SK-N-SH (cell line): ENCODE results near the gene AIRE. TPM values are rescaled to one million over a fixed set of nuclear protein-coding genes. Genes with fewer than 3 reads are reported as not detected.

ENCODE experiments used
- CTCF ChIA-PET: fragments of 300-600, 350-600 bp; formaldehyde crosslinking; extraction: SDS; loops from one replicate; lab custom pipeline; 2021; lab: Yijun Ruan, JAX
- POLR2A ChIA-PET: fragments of 350-600 bp; sonication (Branson Sonifier 250); formaldehyde crosslinking; extraction: SDS; loops from one replicate; lab custom pipeline; 2020; ENCODE audit warnings: antibody characterized with exemption, inconsistent platforms; lab: Yijun Ruan, JAX
- DNase-seq: peaks from one replicate; pipeline ENCODE4 v3.0.0; 2012
- H2AFZ ChIP-seq: fragments of 200-600 bp; sonication (generic); 2 replicates; pipeline ENCODE4 v1.8.1; 2016; ENCODE audit warnings: antibody characterized with exemption, mild to moderate bottlenecking, low read depth
- H3F3A ChIP-seq: fragments of 200-600 bp; sonication (generic); replicated peaks from 2 replicates; pipeline ENCODE3; 2016; ENCODE audit warnings: antibody characterized with exemption, mild to moderate bottlenecking; ENCODE audit not compliant: insufficient read depth
- H3K27ac ChIP-seq, 2 experiments: fragments of 200-500 bp in 1 of 2; fragments of 200-600 bp in 1 of 2; sonication (Bioruptor generic) in 1 of 2; sonication (generic), shearing (Covaris generic) in 1 of 2; 2 replicates each; pipeline versions ENCODE4 v1.5.1 to v1.6.1; 2014 to 2016; ENCODE audit warnings: low read depth in 2 of 2, inconsistent platforms in 1 of 2, low read length in 1 of 2, mild to moderate bottlenecking in 1 of 2, mixed read lengths in 1 of 2
- H3K27me3 ChIP-seq: fragments of 200-600 bp; sonication (generic), shearing (Covaris generic); 2 replicates; pipeline ENCODE4 v1.6.1; 2016; ENCODE audit warnings: mixed run types; ENCODE audit not compliant: insufficient read depth
- H3K36me3 ChIP-seq, 2 experiments: fragments of 200-500 bp in 1 of 2; fragments of 200-600 bp in 1 of 2; sonication (Bioruptor generic) in 1 of 2; sonication (generic) in 1 of 2; replicated peaks in 1 of 2; 2 replicates each; pipeline versions ENCODE3 to v1.5.1; 2014 to 2016; ENCODE audit warnings: low read length in 1 of 2, mild to moderate bottlenecking in 1 of 2; ENCODE audit not compliant: insufficient read depth in 2 of 2, control insufficient read depth in 1 of 2
- H3K4me1 ChIP-seq, 2 experiments: fragments of 200-500 bp in 1 of 2; fragments of 200-600 bp in 1 of 2; sonication (Bioruptor generic) in 1 of 2; sonication (generic), shearing (Covaris generic) in 1 of 2; 2 replicates each; pipeline versions ENCODE4 v1.5.1 to v1.6.1; 2014 to 2016; ENCODE audit warnings: low read depth in 1 of 2, low read length in 1 of 2, mixed run types in 1 of 2; ENCODE audit not compliant: insufficient read depth in 2 of 2, control insufficient read depth in 1 of 2
- H3K4me2 ChIP-seq: fragments of 200-600 bp; sonication (generic), shearing (Covaris generic); 2 replicates; pipeline ENCODE4 v1.6.1; 2017; ENCODE audit warnings: mixed run types
- H3K4me3 ChIP-seq, 2 experiments: fragments of 200-500 bp in 1 of 2; fragments of 200-600 bp in 1 of 2; sonication (Bioruptor generic) in 1 of 2; sonication (generic), shearing (Covaris generic) in 1 of 2; 2 replicates each; pipeline versions ENCODE4 v1.5.1 to v1.8.1; 2014 to 2016; ENCODE audit warnings: low read depth in 2 of 2, inconsistent platforms in 1 of 2, low read length in 1 of 2, mild to moderate bottlenecking in 1 of 2, mixed read lengths in 1 of 2, moderate library complexity in 1 of 2
- H3K79me2 ChIP-seq: fragments of 200-600 bp; sonication (generic); 2 replicates; pipeline ENCODE4 v1.8.1; 2017; ENCODE audit warnings: mild to moderate bottlenecking; ENCODE audit not compliant: insufficient read depth
- H3K9ac ChIP-seq: fragments of 200-600 bp; sonication (generic); 2 replicates; pipeline ENCODE4 v1.6.1; 2017; ENCODE audit warnings: mixed run types
- H3K9me2 ChIP-seq: fragments of 200-600 bp; sonication (generic); 2 replicates; pipeline ENCODE4 v1.6.1; 2017; ENCODE audit warnings: mixed run types
- H3K9me3 ChIP-seq: fragments of 200-600 bp; sonication (generic); 2 replicates; pipeline ENCODE4 v1.6.1; 2017; ENCODE audit warnings: mixed run types, mild to moderate bottlenecking, moderate library complexity
- H4K20me1 ChIP-seq: fragments of 200-600 bp; sonication (generic); 2 replicates; pipeline ENCODE4 v1.6.1; 2017; ENCODE audit warnings: mild to moderate bottlenecking, mixed run types; ENCODE audit not compliant: insufficient read depth
- CHD2 ChIP-seq: fragments of 150-350 bp; IDR thresholded peaks from 2 replicates; pipeline ENCODE4 v1.6.1; 2018; ENCODE audit warnings: low read length; ENCODE audit not compliant: partially characterized antibody
- EP300 ChIP-seq, 2 experiments: IDR thresholded peaks; 2 replicates each; pipeline versions ENCODE4 v1.4.0 to v1.6.1; 2012; ENCODE audit warnings: borderline replicate concordance in 1 of 2, low read depth in 1 of 2, low read length in 1 of 2
- FOXJ3 ChIP-seq: sonication (generic); formaldehyde crosslinking; IDR thresholded peaks from 2 replicates; pipeline ENCODE4 v1.5.1; 2020; ENCODE audit warnings: mild to moderate bottlenecking, missing genetic modification reagents
- FOXM1 ChIP-seq: IDR thresholded peaks from 2 replicates; pipeline ENCODE4 v1.4.0; 2012; ENCODE audit warnings: low read depth, mild to moderate bottlenecking
- GABPA ChIP-seq: IDR thresholded peaks from 2 replicates; pipeline ENCODE4 v1.4.0; 2012; ENCODE audit warnings: low read depth, mild to moderate bottlenecking
- GATA2 ChIP-seq: sonication (generic); formaldehyde crosslinking; IDR thresholded peaks from 2 replicates; pipeline ENCODE4 v1.5.0; 2020; ENCODE audit warnings: mild to moderate bottlenecking, missing genetic modification reagents
- JUND ChIP-seq: IDR thresholded peaks from 2 replicates; pipeline ENCODE4 v1.4.0; 2012
- MXI1 ChIP-seq: IDR thresholded peaks from 2 replicates; pipeline ENCODE4 v1.6.1; 2012; ENCODE audit warnings: mild to moderate bottlenecking, low read depth, low read length, improper control_type of control experiment
- NRF1 ChIP-seq: IDR thresholded peaks from 2 replicates; pipeline ENCODE4 v1.6.1; 2012; ENCODE audit warnings: low read depth, mild to moderate bottlenecking, low read length
- POLR2AphosphoS5 ChIP-seq: IDR thresholded peaks from 2 replicates; pipeline ENCODE4 v1.6.1; 2012; ENCODE audit warnings: low read depth, low read length
- RXRA ChIP-seq: IDR thresholded peaks from 2 replicates; pipeline ENCODE4 v1.4.0; 2012; ENCODE audit warnings: low read depth, mild to moderate bottlenecking, borderline replicate concordance
- SMC3 ChIP-seq: IDR thresholded peaks from 2 replicates; pipeline ENCODE4 v1.6.1; 2012; ENCODE audit warnings: low read depth, low read length, improper control_type of control experiment
- TCF12 ChIP-seq: IDR thresholded peaks from 2 replicates; pipeline ENCODE4 v1.4.0; 2012
- YY1 ChIP-seq: IDR thresholded peaks from 2 replicates; pipeline ENCODE4 v1.4.0; 2012; ENCODE audit warnings: low read depth, mild to moderate bottlenecking
- WGBS: methylation state at CpG from one replicate; pipeline ENCODE4 v1.1.6; 2017; ENCODE audit warnings: low lambda C conversion rate; 5-methylcytosine and 5-hydroxymethylcytosine counted together
- polyA plus RNA-seq, 3 experiments: library from polyadenylated mRNA; depleted of rRNA; stranded (reverse); fragments of >200 nt; gene quantifications; 2 replicates each; pipeline ENCODE4 v1.2.3, GENCODE V29; 2012
- TF ChIP-seq, protein P1 (sequence below): IDR thresholded peaks from 2 replicates; pipeline ENCODE4; 2012
- TF ChIP-seq, protein P2 (sequence below): fragments of 150-350 bp; IDR thresholded peaks from 2 replicates; pipeline ENCODE4 v1.6.1; 2016; ENCODE audit warnings: mild to moderate bottlenecking, low read depth, low read length

AIRE gene
- polyA plus RNA-seq, 1 of the 3 experiments (the other 2 are of a cell fraction) = not detected

DNA sequence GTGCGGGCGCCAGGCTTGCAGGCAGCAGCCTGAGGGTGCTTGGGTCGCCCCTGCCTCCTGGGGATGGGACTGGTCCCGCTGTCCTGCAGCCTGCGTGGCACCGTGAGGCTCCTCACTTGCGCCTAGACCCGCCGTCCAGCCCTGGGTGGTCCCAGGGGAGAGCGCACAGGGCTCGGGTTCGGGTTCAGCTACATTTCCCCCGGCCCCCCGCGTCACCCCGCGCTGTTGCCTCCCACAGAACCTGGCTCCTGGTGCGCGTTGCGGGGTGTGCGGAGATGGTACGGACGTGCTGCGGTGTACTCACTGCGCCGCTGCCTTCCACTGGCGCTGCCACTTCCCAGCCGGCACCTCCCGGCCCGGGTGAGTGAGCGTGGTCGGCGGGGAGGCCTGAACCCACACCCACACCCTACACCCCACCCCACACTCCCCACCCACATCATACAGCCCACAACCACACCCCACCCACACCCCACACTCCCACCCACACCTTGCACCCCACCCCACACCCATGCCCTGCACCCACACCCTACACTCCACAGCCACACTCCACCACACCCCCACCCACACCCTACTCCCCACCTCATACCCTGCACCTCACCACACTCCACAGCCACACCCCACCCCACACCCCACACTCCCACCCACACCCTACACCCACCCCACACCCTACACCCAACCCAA lies 8.0 kb downstream of the AIRE start:
- TF ChIP-seq POLR2AphosphoS5 (no peak), CHD2 (no peak), YY1 (no peak), GABPA (no peak), SMC3 (no peak), GATA2 (no peak), NRF1 (no peak)
- TF ChIP-seq, protein P1, sequence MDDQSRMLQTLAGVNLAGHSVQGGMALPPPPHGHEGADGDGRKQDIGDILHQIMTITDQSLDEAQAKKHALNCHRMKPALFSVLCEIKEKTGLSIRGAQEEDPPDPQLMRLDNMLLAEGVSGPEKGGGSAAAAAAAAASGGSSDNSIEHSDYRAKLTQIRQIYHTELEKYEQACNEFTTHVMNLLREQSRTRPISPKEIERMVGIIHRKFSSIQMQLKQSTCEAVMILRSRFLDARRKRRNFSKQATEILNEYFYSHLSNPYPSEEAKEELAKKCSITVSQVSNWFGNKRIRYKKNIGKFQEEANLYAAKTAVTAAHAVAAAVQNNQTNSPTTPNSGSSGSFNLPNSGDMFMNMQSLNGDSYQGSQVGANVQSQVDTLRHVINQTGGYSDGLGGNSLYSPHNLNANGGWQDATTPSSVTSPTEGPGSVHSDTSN = no peak
- Histone ChIP-seq H2AFZ (no peak overlapping the region), H3K36me3 (no peaks in the 10 kb centered on the region), H3K9me3 (no peaks in the 10 kb centered on the region), H3K9me2 (no peaks in the 10 kb centered on the region), H3F3A (no peaks in the 10 kb centered on the region), H3K4me2 (no peak overlapping the region), H3K79me2 (no peaks in the 10 kb centered on the region), H3K27me3 (no peaks in the 10 kb centered on the region), H4K20me1 (no peaks in the 10 kb centered on the region), H3K4me1 (peaks cover 0 to 3% of the 10 kb centered on the region in 2 experiments; a peak in 1 of 4 replicates), H3K27ac (no peak overlapping the region), H3K9ac (no peak overlapping the region), H3K4me3 (no peak overlapping the region)
- 87% methylated on average over 19 of the region's 33 CpGs for WGBS
- CTCF ChIA-PET = interaction anchor here (2.0 kb wide), 1 partner anchor 11 kb away, joined by 11 read pairs; no protein-coding TSS in a partner anchor
- POLR2A ChIA-PET = no interaction called here
- DNase-seq = no peak

DNA sequence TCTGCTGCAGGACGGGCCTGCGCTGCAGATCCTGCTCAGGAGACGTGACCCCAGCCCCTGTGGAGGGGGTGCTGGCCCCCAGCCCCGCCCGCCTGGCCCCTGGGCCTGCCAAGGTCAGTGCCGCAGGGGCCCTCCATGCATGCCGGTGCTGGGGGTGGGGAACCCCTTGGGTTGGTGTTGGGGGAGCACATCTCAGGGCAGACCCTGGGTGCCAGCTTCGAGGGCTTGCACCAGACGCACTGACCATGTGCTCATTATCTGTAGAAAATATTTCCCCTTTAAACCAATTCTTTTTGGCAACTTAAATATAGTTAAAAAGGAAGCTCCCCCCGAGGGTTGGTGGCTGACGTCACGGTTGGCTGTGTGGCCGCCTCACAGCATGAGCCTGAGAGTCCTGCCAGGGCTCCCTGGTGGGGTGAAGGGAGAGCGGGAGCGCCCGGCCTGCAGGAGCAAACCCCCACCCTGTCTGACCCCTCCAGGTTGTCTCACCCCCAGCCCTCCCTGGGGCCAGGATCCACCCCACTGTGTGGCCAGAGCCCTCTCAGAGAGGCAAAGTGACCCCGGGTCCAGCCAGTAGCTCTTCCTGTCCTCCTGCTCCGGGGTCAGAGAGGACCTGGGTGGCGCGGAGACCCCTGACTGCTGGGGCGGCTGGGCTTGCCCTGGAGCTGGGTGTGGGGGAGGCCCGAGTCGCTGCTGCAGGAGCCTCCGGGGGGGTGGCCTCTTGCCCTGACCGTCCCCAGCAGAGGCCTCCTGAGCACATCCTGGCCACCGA lies 8.9 kb downstream of the AIRE start:
- no peak overlapping the region for H3K27ac ChIP-seq
- H3K4me3 ChIP-seq = no peak overlapping the region
- H3K27me3 ChIP-seq = no peaks in the 10 kb centered on the region
- H3K9me2 ChIP-seq = no peaks in the 10 kb centered on the region
- no peaks in the 10 kb centered on the region for H4K20me1 ChIP-seq
- no peaks in the 10 kb centered on the region for H3K36me3 ChIP-seq
- no peaks in the 10 kb centered on the region for H3F3A ChIP-seq
- no peak overlapping the region for H3K9ac ChIP-seq
- DNase-seq = no peak
- no peak overlapping the region for H3K4me2 ChIP-seq
- no peaks in the 10 kb centered on the region for H3K79me2 ChIP-seq
- peaks cover 3 to 8% of the 10 kb centered on the region in 2 experiments; a peak in 1 of 4 replicates for H3K4me1 ChIP-seq
- TF ChIP-seq JUND (no peak), MXI1 (no peak), TCF12 (no peak), EP300 (IDR thresholded peaks at IDR 0.05; ENCODE audit: borderline replicate concordance in 1 of 2, low read depth in 1 of 2, low read length in 1 of 2) (no peak), FOXM1 (no peak), FOXJ3 (CRISPR knock-in tag) (no peak), RXRA (no peak)
- TF ChIP-seq, protein P2, sequence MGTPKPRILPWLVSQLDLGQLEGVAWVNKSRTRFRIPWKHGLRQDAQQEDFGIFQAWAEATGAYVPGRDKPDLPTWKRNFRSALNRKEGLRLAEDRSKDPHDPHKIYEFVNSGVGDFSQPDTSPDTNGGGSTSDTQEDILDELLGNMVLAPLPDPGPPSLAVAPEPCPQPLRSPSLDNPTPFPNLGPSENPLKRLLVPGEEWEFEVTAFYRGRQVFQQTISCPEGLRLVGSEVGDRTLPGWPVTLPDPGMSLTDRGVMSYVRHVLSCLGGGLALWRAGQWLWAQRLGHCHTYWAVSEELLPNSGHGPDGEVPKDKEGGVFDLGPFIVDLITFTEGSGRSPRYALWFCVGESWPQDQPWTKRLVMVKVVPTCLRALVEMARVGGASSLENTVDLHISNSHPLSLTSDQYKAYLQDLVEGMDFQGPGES = no peak
- ChIA-PET POLR2A (no interaction called here), CTCF (interaction anchor here (1.1 to 2.0 kb wide), 2 partner anchors 10 to 27 kb away, joined by 4 to 11 read pairs; no protein-coding TSS in a partner anchor)
- no peaks in the 10 kb centered on the region for H3K9me3 ChIP-seq
- WGBS = 83% methylated on average over 19 of the region's 26 CpGs
- H2AFZ ChIP-seq = no peak overlapping the region
